GM12865 (cell line): ENCODE data around the gene POGLUT3.

Source experiments
- DNase-seq: peaks from one replicate; pipeline ENCODE4 v3.0.0; 2010; ENCODE audit warnings: low read depth
- H3K4me3 ChIP-seq: 2 replicates; pipeline ENCODE4 v1.5.1; 2011; ENCODE audit warnings: mild to moderate bottlenecking, low read depth, low read length, control low read depth
- TF ChIP-seq, protein P1 (sequence below): IDR thresholded peaks from 2 replicates; pipeline ENCODE4 v1.5.1; 2011; ENCODE audit warnings: low read length, control low read depth, low read depth, inconsistent platforms; ENCODE audit not compliant: insufficient read depth; ENCODE audit errors: missing control alignments

Gene POGLUT3

GRCh38 chr11:108522318-108522717 lies 24.1 kb upstream of the POGLUT3 start:
- DNase-seq = peak; percentile 11
- H3K4me3 ChIP-seq = no peak overlapping the region
- TF ChIP-seq, protein P1, sequence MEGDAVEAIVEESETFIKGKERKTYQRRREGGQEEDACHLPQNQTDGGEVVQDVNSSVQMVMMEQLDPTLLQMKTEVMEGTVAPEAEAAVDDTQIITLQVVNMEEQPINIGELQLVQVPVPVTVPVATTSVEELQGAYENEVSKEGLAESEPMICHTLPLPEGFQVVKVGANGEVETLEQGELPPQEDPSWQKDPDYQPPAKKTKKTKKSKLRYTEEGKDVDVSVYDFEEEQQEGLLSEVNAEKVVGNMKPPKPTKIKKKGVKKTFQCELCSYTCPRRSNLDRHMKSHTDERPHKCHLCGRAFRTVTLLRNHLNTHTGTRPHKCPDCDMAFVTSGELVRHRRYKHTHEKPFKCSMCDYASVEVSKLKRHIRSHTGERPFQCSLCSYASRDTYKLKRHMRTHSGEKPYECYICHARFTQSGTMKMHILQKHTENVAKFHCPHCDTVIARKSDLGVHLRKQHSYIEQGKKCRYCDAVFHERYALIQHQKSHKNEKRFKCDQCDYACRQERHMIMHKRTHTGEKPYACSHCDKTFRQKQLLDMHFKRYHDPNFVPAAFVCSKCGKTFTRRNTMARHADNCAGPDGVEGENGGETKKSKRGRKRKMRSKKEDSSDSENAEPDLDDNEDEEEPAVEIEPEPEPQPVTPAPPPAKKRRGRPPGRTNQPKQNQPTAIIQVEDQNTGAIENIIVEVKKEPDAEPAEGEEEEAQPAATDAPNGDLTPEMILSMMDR = no peak

DNA sequence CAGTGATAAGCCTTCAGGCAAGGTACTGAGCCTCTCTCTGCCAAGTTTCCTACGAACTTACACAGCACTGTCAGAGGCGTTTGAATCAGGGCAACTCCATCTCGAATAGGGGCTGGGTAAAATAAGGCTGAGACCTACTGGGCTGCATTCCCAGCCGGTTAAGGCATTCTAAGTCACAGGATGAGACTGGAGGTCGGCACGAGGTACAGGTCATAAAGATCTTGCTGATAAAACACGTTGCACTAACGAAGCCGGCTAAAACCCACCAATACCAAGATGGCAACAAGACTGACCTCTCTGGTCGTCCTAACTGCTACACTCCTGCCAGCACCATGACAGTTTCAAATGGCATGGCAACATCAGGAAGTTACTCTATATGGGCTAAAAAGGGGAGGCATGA lies 20.4 kb upstream of the POGLUT3 start:
- TF ChIP-seq, protein P1 = no peak
- no peak overlapping the region for H3K4me3 ChIP-seq
- DNase-seq = no peak

GRCh38 chr11:108516125-108516524 lies 17.9 kb upstream of the POGLUT3 start:
- H3K4me3 ChIP-seq = no peak overlapping the region
- no peak for DNase-seq
- TF ChIP-seq, protein P1 = no peak

DNA sequence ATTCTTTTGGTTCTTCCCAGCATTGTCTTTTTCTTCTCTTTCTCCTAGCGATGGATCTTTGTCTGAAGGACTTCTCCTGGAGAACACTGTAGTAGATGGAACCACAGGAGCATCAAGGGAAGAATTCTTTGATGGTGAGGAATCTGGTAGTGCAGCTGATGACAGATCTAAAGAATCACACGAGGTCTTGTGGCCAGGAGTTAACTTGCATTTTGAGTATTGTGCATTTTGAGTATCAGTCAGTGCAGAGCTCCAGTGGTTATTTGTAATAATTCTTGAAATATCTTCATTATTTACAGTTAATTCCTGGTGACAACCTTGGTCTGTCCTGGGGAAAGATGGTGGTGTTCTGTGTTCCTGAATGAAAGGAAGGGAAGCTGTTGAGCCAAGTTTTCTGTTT lies 14.5 kb upstream of the POGLUT3 start:
- no peak overlapping the region for H3K4me3 ChIP-seq
- no peak for DNase-seq
- TF ChIP-seq, protein P1 = no peak

DNA sequence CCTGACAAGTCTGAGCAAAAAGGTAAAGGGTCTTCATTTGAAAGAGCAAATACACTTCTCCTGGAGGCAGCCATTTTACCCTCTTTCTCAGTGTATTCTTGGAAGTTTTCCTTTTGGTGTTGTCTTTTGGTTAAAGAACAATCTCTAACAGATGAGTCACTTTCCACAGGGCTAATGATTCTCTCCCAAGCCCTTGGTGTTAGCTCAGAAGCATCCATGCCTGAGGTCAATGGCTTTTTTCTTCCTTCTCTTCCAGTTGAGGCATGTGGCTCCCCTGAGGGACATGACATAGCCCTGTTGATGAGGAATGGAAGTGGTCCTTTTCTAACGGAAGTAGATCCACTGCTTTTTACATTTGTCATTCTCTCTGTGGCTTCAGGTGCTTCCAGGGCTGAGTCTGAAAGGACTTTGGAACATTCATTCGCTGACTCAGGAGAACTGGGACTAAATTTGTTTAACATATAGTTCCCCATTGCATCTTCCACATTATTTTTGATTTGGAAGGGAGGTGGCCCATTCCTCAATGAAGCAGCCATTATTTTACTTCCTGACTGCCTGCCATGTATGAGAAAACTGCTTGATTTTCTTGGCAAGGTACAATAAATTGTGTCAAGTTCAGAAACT lies 13.8 kb upstream of the POGLUT3 start:
- no peak overlapping the region for H3K4me3 ChIP-seq
- TF ChIP-seq, protein P1 = no peak
- DNase-seq = no peak

- DNase-seq = no peak
- TF ChIP-seq, protein P1 = no peak
- no peak overlapping the region for H3K4me3 ChIP-seq
These were observed 10.7 kb upstream of the POGLUT3 start for GRCh38 chr11:108508653-108509593.

DNA sequence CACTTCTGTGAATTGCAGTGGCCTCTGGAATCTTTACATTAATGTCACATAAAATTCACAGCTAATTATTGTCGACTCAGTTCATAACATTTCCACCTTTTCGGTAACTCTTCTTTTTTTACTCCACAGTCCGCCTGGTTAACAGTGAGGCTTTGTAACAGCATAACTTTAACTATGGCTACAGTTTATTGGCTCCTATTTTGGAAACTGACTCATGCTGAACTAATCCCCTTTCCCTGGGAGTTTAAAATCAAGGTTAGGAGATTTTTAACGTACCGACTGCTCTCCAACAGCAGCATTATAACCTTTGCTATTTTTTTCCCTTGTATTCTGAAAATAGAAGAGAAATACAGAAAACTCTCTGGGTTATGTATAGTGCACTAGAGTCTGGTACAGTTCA lies 3.2 kb upstream of the POGLUT3 start:
- H3K4me3 ChIP-seq = no peak overlapping the region
- TF ChIP-seq, protein P1 = no peak
- DNase-seq = no peak
